GM12878 (cell line): ENCODE data around the gene C1RL.

ENCODE experiments used
- CBX5 ChIP-seq: sonication (generic); IDR thresholded peaks from 2 replicates; pipeline ENCODE4 v1.6.1; 2016; ENCODE audit warnings: low read depth, moderate library complexity, mild to moderate bottlenecking, inconsistent platforms
- CEBPB ChIP-seq, 2 experiments: fragments of 150-350 bp in 1 of 2; IDR thresholded peaks; 2 replicates each; pipeline ENCODE4 v1.6.1; 2012 to 2014; ENCODE audit warnings: low read depth in 2 of 2, low read length in 2 of 2, borderline replicate concordance in 1 of 2, inconsistent platforms in 1 of 2
- EGR1 ChIP-seq, 2 experiments: IDR thresholded peaks; 1 replicate in 1 of 2; 2 replicates in 1 of 2; pipeline ENCODE4 v1.6.1; 2011 to 2012; ENCODE audit warnings: low read depth in 2 of 2, low read length in 2 of 2, borderline replicate concordance in 1 of 2, mild to moderate bottlenecking in 1 of 2, moderate library complexity in 1 of 2
- EP300 ChIP-seq, 2 experiments: fragments of 150-350 bp in 1 of 2; IDR thresholded peaks; 2 replicates each; pipeline ENCODE4 v1.6.1; 2011 to 2012; ENCODE audit warnings: low read depth in 2 of 2, low read length in 2 of 2, borderline replicate concordance in 1 of 2, improper control_type of control experiment in 1 of 2, inconsistent platforms in 1 of 2; ENCODE audit not compliant: control insufficient read depth in 1 of 2
- FOXM1 ChIP-seq: IDR thresholded peaks from 2 replicates; pipeline ENCODE4 v1.6.1; 2012; ENCODE audit warnings: low read depth, mild to moderate bottlenecking, inconsistent platforms, low read length, moderate library complexity
- MEF2A ChIP-seq: IDR thresholded peaks from 2 replicates; pipeline ENCODE4 v1.6.1; 2011; ENCODE audit warnings: low read depth, mild to moderate bottlenecking, low read length, moderate library complexity; ENCODE audit not compliant: insufficient read depth
- NFYB ChIP-seq: IDR thresholded peaks from 2 replicates; pipeline ENCODE4 v1.6.1; 2011; ENCODE audit warnings: low read depth, mild to moderate bottlenecking, low read length, improper control_type of control experiment, moderate library complexity; ENCODE audit not compliant: insufficient read depth
- POLR2A ChIP-seq: IDR thresholded peaks from 2 replicates; pipeline ENCODE4 v1.6.1; 2011; ENCODE audit warnings: low read depth, mild to moderate bottlenecking, low read length
- RCOR1 ChIP-seq: conservative IDR thresholded peaks from 2 replicates; pipeline ENCODE4 v1.6.1; 2012; ENCODE audit warnings: low read depth, low read length, improper control_type of control experiment
- REST ChIP-seq: IDR thresholded peaks from 2 replicates; pipeline ENCODE4 v1.6.1; 2012; ENCODE audit warnings: mild to moderate bottlenecking, low read depth, low read length
- ZNF274 ChIP-seq: IDR thresholded peaks from one replicate; pipeline ENCODE4 v1.8.0; 2011; ENCODE audit not compliant: insufficient read length, insufficient read depth
- TF ChIP-seq, protein P1 (sequence below), 3 experiments: IDR thresholded peaks in 2 of 3; conservative IDR thresholded peaks in 1 of 3; 2 replicates each; pipeline ENCODE4 v1.5.1; 2011; ENCODE audit warnings: low read depth in 3 of 3, low read length in 3 of 3, mild to moderate bottlenecking in 3 of 3, control low read depth in 2 of 3, moderate library complexity in 2 of 3, inconsistent platforms in 1 of 3, mixed read lengths in 1 of 3; ENCODE audit not compliant: control insufficient read depth in 2 of 3, insufficient read depth in 1 of 3; ENCODE audit errors: extremely low read depth in 1 of 3
- TF ChIP-seq, protein P2 (sequence below): IDR thresholded peaks from 2 replicates; pipeline ENCODE4 v1.6.1; 2012; ENCODE audit warnings: low read length, inconsistent platforms

GRCh38 chr12:7118881-7119280, 9.9 kb upstream of the C1RL start:
- TF ChIP-seq, protein P1, sequence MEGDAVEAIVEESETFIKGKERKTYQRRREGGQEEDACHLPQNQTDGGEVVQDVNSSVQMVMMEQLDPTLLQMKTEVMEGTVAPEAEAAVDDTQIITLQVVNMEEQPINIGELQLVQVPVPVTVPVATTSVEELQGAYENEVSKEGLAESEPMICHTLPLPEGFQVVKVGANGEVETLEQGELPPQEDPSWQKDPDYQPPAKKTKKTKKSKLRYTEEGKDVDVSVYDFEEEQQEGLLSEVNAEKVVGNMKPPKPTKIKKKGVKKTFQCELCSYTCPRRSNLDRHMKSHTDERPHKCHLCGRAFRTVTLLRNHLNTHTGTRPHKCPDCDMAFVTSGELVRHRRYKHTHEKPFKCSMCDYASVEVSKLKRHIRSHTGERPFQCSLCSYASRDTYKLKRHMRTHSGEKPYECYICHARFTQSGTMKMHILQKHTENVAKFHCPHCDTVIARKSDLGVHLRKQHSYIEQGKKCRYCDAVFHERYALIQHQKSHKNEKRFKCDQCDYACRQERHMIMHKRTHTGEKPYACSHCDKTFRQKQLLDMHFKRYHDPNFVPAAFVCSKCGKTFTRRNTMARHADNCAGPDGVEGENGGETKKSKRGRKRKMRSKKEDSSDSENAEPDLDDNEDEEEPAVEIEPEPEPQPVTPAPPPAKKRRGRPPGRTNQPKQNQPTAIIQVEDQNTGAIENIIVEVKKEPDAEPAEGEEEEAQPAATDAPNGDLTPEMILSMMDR (IDR thresholded peaks at IDR 0.05 in 2 of 3, conservative IDR thresholded peaks at IDR 0.05 in 1 of 3; ENCODE audit: control insufficient read depth in 2 of 3, extremely low read depth in 1 of 3, insufficient read depth in 1 of 3, low read depth in 3 of 3, low read length in 3 of 3): no peak
- TF ChIP-seq CEBPB (IDR thresholded peaks at IDR 0.05; ENCODE audit: borderline replicate concordance in 1 of 2, low read depth in 2 of 2, low read length in 2 of 2) (no peak), CBX5 (no peak), MEF2A (no peak), RCOR1 (no peak), FOXM1 (no peak), ZNF274 (no peak), NFYB (no peak), REST (no peak), EGR1 (IDR thresholded peaks at IDR 0.05; ENCODE audit: borderline replicate concordance in 1 of 2, low read depth in 2 of 2, low read length in 2 of 2) (no peak), POLR2A (no peak), EP300 (IDR thresholded peaks at IDR 0.05; ENCODE audit: borderline replicate concordance in 1 of 2, control insufficient read depth in 1 of 2, low read depth in 2 of 2, low read length in 2 of 2) (no peak)
- TF ChIP-seq, protein P2, sequence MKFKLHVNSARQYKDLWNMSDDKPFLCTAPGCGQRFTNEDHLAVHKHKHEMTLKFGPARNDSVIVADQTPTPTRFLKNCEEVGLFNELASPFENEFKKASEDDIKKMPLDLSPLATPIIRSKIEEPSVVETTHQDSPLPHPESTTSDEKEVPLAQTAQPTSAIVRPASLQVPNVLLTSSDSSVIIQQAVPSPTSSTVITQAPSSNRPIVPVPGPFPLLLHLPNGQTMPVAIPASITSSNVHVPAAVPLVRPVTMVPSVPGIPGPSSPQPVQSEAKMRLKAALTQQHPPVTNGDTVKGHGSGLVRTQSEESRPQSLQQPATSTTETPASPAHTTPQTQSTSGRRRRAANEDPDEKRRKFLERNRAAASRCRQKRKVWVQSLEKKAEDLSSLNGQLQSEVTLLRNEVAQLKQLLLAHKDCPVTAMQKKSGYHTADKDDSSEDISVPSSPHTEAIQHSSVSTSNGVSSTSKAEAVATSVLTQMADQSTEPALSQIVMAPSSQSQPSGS: no peak
